Ectodermal cell (in vitro differentiated cells): ENCODE data around the gene ARHGEF37.

Source experiments
- H3K27ac ChIP-seq: 2 replicates; pipeline ENCODE4 v1.7.0; 2013; ENCODE audit warnings: mild to moderate bottlenecking, low read depth, low read length; ENCODE audit not compliant: insufficient read depth, poor library complexity, severe bottlenecking
- H3K27me3 ChIP-seq: 2 replicates; pipeline ENCODE4 v1.7.0; 2013; ENCODE audit warnings: mild to moderate bottlenecking, low read length; ENCODE audit not compliant: insufficient read depth, control insufficient read depth, poor library complexity, severe bottlenecking
- H3K36me3 ChIP-seq: one replicate; pipeline ENCODE4 v1.7.0; 2013; ENCODE audit warnings: low read length; ENCODE audit not compliant: control insufficient read depth, insufficient read depth
- H3K4me1 ChIP-seq: one replicate; pipeline ENCODE4 v1.7.0; 2013; ENCODE audit warnings: low read length; ENCODE audit not compliant: control insufficient read depth, insufficient read depth
- H3K4me3 ChIP-seq: 2 replicates; pipeline ENCODE4 v1.7.0; 2013; ENCODE audit warnings: low read depth, low read length, control low read depth; ENCODE audit not compliant: insufficient read depth
- H3K9me3 ChIP-seq: 2 replicates; pipeline ENCODE4 v1.7.0; 2013; ENCODE audit warnings: mild to moderate bottlenecking, low read length, moderate library complexity; ENCODE audit not compliant: control insufficient read depth
- WGBS, 2 experiments: methylation state at CpG; one replicate each; pipeline ENCODE4 v1.1.7; 2013; ENCODE audit warnings: missing lambda C conversion rate in 2 of 2; 5-methylcytosine and 5-hydroxymethylcytosine counted together

The ARHGEF37 gene

GRCh38 chr5:149549461-149550267 lies 31.6 kb upstream of the ARHGEF37 start:
- Histone ChIP-seq H3K27me3 (no peaks in the 10 kb centered on the region), H3K4me1 (peaks cover 12% of the 10 kb centered on the region), H3K36me3 (peaks cover 6% of the 10 kb centered on the region), H3K27ac (peak overlapping the region; percentile 61), H3K4me3 (peak overlapping the region; percentile 98), H3K9me3 (no peaks in the 10 kb centered on the region)
- WGBS, 2 experiments: 1% methylated on average over 25 of the region's 25 CpGs

DNA sequence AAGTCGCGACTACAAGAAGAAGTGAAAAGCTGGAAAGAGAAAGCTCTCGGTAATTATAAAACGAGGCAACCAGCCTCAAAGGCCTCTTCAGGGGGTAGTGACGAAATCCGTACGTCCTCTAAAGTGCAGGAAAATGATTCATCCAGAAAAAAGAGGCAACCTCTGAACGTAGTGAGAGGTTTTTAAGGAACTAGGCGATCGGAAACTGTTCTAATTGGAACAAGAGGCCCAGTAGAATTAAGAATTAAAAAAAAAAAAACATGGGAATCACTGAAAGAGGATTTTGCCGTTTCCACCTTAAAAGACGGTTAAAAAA lies 31.1 kb upstream of the ARHGEF37 start:
- peak overlapping the region; percentile 98 for H3K4me3 ChIP-seq
- 1% methylated on average over 12 of the region's 12 CpGs for WGBS, 2 experiments
- peak overlapping the region; percentile 74 for H3K27ac ChIP-seq
- H3K9me3 ChIP-seq: no peaks in the 10 kb centered on the region
- no peaks in the 10 kb centered on the region for H3K27me3 ChIP-seq
- H3K36me3 ChIP-seq: peaks cover 4% of the 10 kb centered on the region
- H3K4me1 ChIP-seq: peaks cover 11% of the 10 kb centered on the region

GRCh38 chr5:149550594-149551226 lies 30.6 kb upstream of the ARHGEF37 start:
- H3K4me3 ChIP-seq: peak overlapping the region; percentile 98
- 0% methylated on average over 40 of the region's 40 CpGs for WGBS, 2 experiments
- no peaks in the 10 kb centered on the region for H3K27me3 ChIP-seq
- H3K36me3 ChIP-seq: no peaks in the 10 kb centered on the region
- H3K27ac ChIP-seq: peak overlapping the region; percentile 74
- no peaks in the 10 kb centered on the region for H3K9me3 ChIP-seq
- H3K4me1 ChIP-seq: peaks cover 6% of the 10 kb centered on the region

DNA sequence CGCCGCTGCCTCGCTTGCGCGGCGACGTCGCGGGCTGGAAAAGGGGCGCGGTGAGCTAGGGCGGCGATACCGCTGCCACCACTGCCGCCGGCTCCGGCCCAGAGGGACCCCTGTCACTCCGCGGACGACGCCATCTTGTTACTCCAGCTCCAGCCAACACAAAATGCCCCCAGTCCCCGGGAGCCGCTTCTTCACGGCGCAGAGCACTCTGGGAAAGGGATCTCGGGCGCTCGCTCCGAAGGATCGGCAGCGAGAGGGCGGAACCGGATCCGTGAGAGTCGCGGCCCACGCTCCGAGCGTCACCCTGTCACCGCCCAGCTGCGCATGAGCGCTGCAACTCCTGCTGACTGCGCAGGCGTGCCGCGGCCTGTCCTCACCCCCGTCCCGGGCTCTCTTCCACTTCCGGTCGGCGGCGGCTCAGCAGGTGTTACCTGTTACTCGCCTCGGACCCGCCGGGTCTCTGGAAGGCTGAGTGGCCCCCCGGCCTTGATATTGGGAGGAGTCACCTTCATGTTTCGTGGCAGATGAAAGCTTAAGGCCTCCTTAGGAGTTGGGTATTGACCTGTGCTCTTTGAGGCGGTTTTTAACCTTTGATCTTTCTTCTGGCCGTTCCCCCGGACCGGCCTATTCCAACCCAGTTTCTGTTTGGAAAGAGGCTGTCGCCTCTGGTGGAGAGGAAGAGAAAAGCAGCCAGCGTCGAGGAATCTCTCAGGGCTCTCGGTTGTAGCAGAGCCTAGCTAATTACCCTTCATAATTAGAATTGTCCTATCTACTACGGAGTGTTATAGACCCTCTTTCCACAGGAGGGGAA lies 29.9 kb upstream of the ARHGEF37 start, which contains the start of gene CSNK1A1:
TSS of gene CSNK1A1 (minus strand) at position 213 of the 811 bp plus-strand sequence. CDS start 475 bp downstream, outside the sequence.
- 0% methylated on average over 67 of the region's 67 CpGs for WGBS, 2 experiments
- Histone ChIP-seq H3K4me1 (peaks cover 6% of the 10 kb centered on the region), H3K36me3 (no peaks in the 10 kb centered on the region), H3K27ac (peak within 1 kb of the TSS; percentile 89), H3K27me3 (no peaks in the 10 kb centered on the region), H3K4me3 (peak within 1 kb of the TSS; percentile 98), H3K9me3 (no peaks in the 10 kb centered on the region)

GRCh38 chr5:149552038-149552494 lies 29.2 kb upstream of the ARHGEF37 start:
- WGBS, 2 experiments: 34 to 40% methylated on average over 2 to 4 of the region's 6 CpGs
- no peaks in the 10 kb centered on the region for H3K36me3 ChIP-seq
- H3K4me3 ChIP-seq: peak overlapping the region; percentile 98
- H3K9me3 ChIP-seq: no peaks in the 10 kb centered on the region
- H3K27me3 ChIP-seq: no peaks in the 10 kb centered on the region
- H3K27ac ChIP-seq: no peak overlapping the region
- peaks cover 6% of the 10 kb centered on the region for H3K4me1 ChIP-seq

DNA sequence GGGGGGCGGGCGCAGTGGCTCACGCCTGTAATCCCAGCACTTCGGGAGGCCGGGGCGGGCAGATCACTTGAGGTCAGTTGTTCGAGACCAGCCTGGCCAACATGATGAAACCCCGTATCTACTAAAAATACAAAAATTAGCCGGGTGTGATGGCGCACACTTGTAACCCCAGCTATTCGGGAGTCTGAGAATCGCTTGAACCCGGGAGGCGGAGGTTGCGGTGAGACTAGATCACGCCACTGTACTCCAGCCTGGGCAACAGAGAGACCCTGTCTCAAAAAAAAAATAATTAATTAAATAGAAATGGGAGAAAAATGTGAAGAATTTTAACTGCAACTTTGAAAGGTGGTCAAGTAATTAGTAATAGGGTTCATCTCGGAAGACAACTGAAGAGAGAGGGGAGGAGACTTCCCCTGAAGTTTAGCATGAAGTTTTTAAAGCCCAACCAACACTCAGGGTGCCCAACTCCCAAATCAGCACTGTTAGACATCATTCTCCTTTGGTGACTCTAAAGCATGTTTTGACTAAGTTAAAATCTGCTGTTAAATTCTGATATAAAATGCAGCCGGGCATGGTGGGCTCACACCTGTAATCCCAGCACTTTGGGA lies 28.6 kb upstream of the ARHGEF37 start:
- 79 to 81% methylated on average over 17 to 18 of the region's 18 CpGs for WGBS, 2 experiments
- Histone ChIP-seq H3K36me3 (no peaks in the 10 kb centered on the region), H3K4me3 (peak overlapping the region; percentile 98), H3K9me3 (no peaks in the 10 kb centered on the region), H3K27ac (no peak overlapping the region), H3K4me1 (peaks cover 6% of the 10 kb centered on the region), H3K27me3 (no peaks in the 10 kb centered on the region)

GRCh38 chr5:149559706-149560105 lies 21.6 kb upstream of the ARHGEF37 start:
- Histone ChIP-seq H3K4me1 (peaks cover 6% of the 10 kb centered on the region), H3K36me3 (no peaks in the 10 kb centered on the region), H3K27me3 (no peaks in the 10 kb centered on the region), H3K9me3 (no peaks in the 10 kb centered on the region), H3K27ac (no peak overlapping the region), H3K4me3 (no peak overlapping the region)
- WGBS, 2 experiments: 79 to 89% methylated on average over 2 of the region's 2 CpGs

GRCh38 chr5:149561848-149562247 lies 19.4 kb upstream of the ARHGEF37 start:
- H3K27me3 ChIP-seq: no peaks in the 10 kb centered on the region
- H3K4me3 ChIP-seq: no peak overlapping the region
- H3K27ac ChIP-seq: no peak overlapping the region
- H3K4me1 ChIP-seq: peaks cover 6% of the 10 kb centered on the region
- H3K36me3 ChIP-seq: no peaks in the 10 kb centered on the region
- WGBS, 2 experiments: 55 to 67% methylated on average over 2 of the region's 2 CpGs
- H3K9me3 ChIP-seq: no peaks in the 10 kb centered on the region

DNA sequence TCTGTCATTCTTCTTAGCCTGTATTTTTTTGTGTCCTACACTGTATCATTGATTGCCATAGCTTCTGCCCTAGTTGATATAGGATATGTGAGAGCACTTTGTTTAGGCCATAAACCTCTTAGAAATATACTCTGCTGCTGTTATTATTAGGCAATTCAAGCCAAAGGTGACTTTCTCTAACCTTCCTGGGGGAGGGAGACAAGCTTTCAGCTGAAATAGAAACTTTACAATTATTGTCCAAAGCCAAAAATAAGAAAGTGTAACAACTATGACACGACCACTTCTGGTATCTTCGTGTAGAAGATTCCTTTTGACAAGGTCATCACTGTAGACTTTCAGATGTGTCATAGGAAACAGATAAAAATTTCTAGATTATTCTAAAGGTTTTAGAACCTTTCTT lies 17.8 kb upstream of the ARHGEF37 start:
- peaks cover 6% of the 10 kb centered on the region for H3K4me1 ChIP-seq
- H3K27ac ChIP-seq: no peak overlapping the region
- H3K36me3 ChIP-seq: no peaks in the 10 kb centered on the region
- no peak overlapping the region for H3K4me3 ChIP-seq
- WGBS, 2 experiments: 92 to 100% methylated on average over 1 to 2 of the region's 2 CpGs
- H3K9me3 ChIP-seq: no peaks in the 10 kb centered on the region
- H3K27me3 ChIP-seq: no peaks in the 10 kb centered on the region
